HG02981 (cell line): ENCODE measurements around the gene RELL1.
A peak's percentile ranks its signal among the peaks of the same experiment; 100 is the strongest.

Source experiments
- ATAC-seq: cut with Tn5 transposase; IDR thresholded peaks from one replicate; pipeline ENCODE4 v1.9.1; 2021; ENCODE audit warnings: mild to moderate bottlenecking, moderate library complexity; ENCODE audit not compliant: unreplicated experiment

Gene RELL1

GRCh38 chr4:37686373-37687193 lies at the start of gene RELL1:
RELL1 (minus strand) TSS chr4:37686376; CDS start chr4:37686287, 89 bp downstream.
- ATAC-seq = peak; percentile 79

GRCh38 chr4:37735578-37735977 lies 49.4 kb upstream of the RELL1 start:
- ATAC-seq = no peak

GRCh38 chr4:37734989-37735388 lies 48.8 kb upstream of the RELL1 start:
- no peak for ATAC-seq

GRCh38 chr4:37733240-37733867 lies 47.2 kb upstream of the RELL1 start:
- no peak for ATAC-seq

- ATAC-seq = no peak
Measured at GRCh38 chr4:37732526-37733186, 46.5 kb upstream of the RELL1 start.

- ATAC-seq = no peak
Measured at GRCh38 chr4:37729649-37730004, 43.5 kb upstream of the RELL1 start.

GRCh38 chr4:37728064-37728463 lies 41.9 kb upstream of the RELL1 start:
- no peak for ATAC-seq

GRCh38 chr4:37727635-37728034 lies 41.5 kb upstream of the RELL1 start:
- no peak for ATAC-seq

GRCh38 chr4:37726666-37727065 lies 40.5 kb upstream of the RELL1 start:
- no peak for ATAC-seq

- no peak for ATAC-seq
Measured at GRCh38 chr4:37725718-37726117, 39.5 kb upstream of the RELL1 start.

- ATAC-seq = no peak
Measured at GRCh38 chr4:37723067-37723466, 36.9 kb upstream of the RELL1 start.

GRCh38 chr4:37721995-37722638 lies 35.9 kb upstream of the RELL1 start:
- ATAC-seq = no peak

- no peak for ATAC-seq
Measured at GRCh38 chr4:37719021-37719420, 32.8 kb upstream of the RELL1 start.

- no peak for ATAC-seq
Measured at GRCh38 chr4:37717576-37717975, 31.4 kb upstream of the RELL1 start.

GRCh38 chr4:37715889-37716402 lies 29.8 kb upstream of the RELL1 start:
- peak; percentile 77 for ATAC-seq

GRCh38 chr4:37710491-37710890 lies 24.3 kb upstream of the RELL1 start:
- no peak for ATAC-seq

GRCh38 chr4:37706032-37706431 lies 19.9 kb upstream of the RELL1 start:
- ATAC-seq = no peak

- no peak for ATAC-seq
Measured at GRCh38 chr4:37705571-37705970, 19.4 kb upstream of the RELL1 start.

- ATAC-seq = no peak
Measured at GRCh38 chr4:37699868-37700481, 13.8 kb upstream of the RELL1 start.

- no peak for ATAC-seq
Measured at GRCh38 chr4:37697566-37697965, 11.4 kb upstream of the RELL1 start.
